ENCODE measurements around the gene CRIP2.
A peak's percentile ranks its signal among the peaks of the same experiment; 100 is the strongest.

Gene CRIP2

GRCh38 chr14:105470350-105471296, 4.0 kb upstream of the CRIP2 start:
- TF ChIP-seq MAX (IDR thresholded peaks at IDR 0.05) = peak; percentile 31; the same call in 1 of the 2 replicates
- 0 out of 2 replicates have a peak, but pooled peaks have one; percentile 8 for TF ChIP-seq TEAD4 (IDR thresholded peaks at IDR 0.05)
- peak; percentile 67 for TF ChIP-seq EP300 (IDR thresholded peaks at IDR 0.05; ENCODE audit: borderline replicate concordance)
- peak; percentile 12; the same call in 1 of the 2 replicates for TF ChIP-seq RAD21 (IDR thresholded peaks at IDR 0.05; ENCODE audit: low read depth)
- peak; percentile 96 for TF ChIP-seq NFIC (IDR thresholded peaks at IDR 0.05)
- peak; percentile 72; the same call in 1 of the 2 replicates for TF ChIP-seq TCF12 (IDR thresholded peaks at IDR 0.05; ENCODE audit: low read depth)
- peak; percentile 51; the same call in 1 of the 2 replicates for TF ChIP-seq EGR1 (IDR thresholded peaks at IDR 0.05)
- no peak for TF ChIP-seq CREB1 (IDR thresholded peaks at IDR 0.05; ENCODE audit: low read depth)
- no peak; the same call in 1 of the 2 replicates for TF ChIP-seq ZBTB7A (IDR thresholded peaks at IDR 0.05; ENCODE audit: low read depth)
- TF ChIP-seq TAF1 (IDR thresholded peaks at IDR 0.05; ENCODE audit: low read depth) = no peak
- TF ChIP-seq CEBPB (IDR thresholded peaks at IDR 0.05) = no peak
- no peak for TF ChIP-seq YY1 (IDR thresholded peaks at IDR 0.05; ENCODE audit: low read depth)
- no peak for TF ChIP-seq USF1 (IDR thresholded peaks at IDR 0.05)

GRCh38 chr14:105471297-105471821, 3.3 kb upstream of the CRIP2 start:
- TF ChIP-seq EGR1 (IDR thresholded peaks at IDR 0.05) = no peak
- no peak for TF ChIP-seq EP300 (IDR thresholded peaks at IDR 0.05; ENCODE audit: borderline replicate concordance)
- TF ChIP-seq TAF1 (IDR thresholded peaks at IDR 0.05; ENCODE audit: low read depth) = no peak
- no peak for TF ChIP-seq MAX (IDR thresholded peaks at IDR 0.05)
- TF ChIP-seq CREB1 (IDR thresholded peaks at IDR 0.05; ENCODE audit: low read depth) = no peak
- no peak for TF ChIP-seq YY1 (IDR thresholded peaks at IDR 0.05; ENCODE audit: low read depth)
- TF ChIP-seq, protein P1, sequence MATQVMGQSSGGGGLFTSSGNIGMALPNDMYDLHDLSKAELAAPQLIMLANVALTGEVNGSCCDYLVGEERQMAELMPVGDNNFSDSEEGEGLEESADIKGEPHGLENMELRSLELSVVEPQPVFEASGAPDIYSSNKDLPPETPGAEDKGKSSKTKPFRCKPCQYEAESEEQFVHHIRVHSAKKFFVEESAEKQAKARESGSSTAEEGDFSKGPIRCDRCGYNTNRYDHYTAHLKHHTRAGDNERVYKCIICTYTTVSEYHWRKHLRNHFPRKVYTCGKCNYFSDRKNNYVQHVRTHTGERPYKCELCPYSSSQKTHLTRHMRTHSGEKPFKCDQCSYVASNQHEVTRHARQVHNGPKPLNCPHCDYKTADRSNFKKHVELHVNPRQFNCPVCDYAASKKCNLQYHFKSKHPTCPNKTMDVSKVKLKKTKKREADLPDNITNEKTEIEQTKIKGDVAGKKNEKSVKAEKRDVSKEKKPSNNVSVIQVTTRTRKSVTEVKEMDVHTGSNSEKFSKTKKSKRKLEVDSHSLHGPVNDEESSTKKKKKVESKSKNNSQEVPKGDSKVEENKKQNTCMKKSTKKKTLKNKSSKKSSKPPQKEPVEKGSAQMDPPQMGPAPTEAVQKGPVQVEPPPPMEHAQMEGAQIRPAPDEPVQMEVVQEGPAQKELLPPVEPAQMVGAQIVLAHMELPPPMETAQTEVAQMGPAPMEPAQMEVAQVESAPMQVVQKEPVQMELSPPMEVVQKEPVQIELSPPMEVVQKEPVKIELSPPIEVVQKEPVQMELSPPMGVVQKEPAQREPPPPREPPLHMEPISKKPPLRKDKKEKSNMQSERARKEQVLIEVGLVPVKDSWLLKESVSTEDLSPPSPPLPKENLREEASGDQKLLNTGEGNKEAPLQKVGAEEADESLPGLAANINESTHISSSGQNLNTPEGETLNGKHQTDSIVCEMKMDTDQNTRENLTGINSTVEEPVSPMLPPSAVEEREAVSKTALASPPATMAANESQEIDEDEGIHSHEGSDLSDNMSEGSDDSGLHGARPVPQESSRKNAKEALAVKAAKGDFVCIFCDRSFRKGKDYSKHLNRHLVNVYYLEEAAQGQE (IDR thresholded peaks at IDR 0.05; ENCODE audit: low read depth) = no peak
- no peak for TF ChIP-seq RAD21 (IDR thresholded peaks at IDR 0.05; ENCODE audit: low read depth)
- no peak for TF ChIP-seq TCF12 (IDR thresholded peaks at IDR 0.05; ENCODE audit: low read depth)
- no peak; the same call in 1 of the 2 replicates for TF ChIP-seq ZBTB7A (IDR thresholded peaks at IDR 0.05; ENCODE audit: low read depth)
- TF ChIP-seq USF1 (IDR thresholded peaks at IDR 0.05) = no peak
- no peak for TF ChIP-seq CEBPB (IDR thresholded peaks at IDR 0.05)
- TF ChIP-seq NFIC (IDR thresholded peaks at IDR 0.05) = no peak
- no peak for TF ChIP-seq FOXM1 (IDR thresholded peaks at IDR 0.05; ENCODE audit: borderline replicate concordance, low read depth)
- TF ChIP-seq TEAD4 (IDR thresholded peaks at IDR 0.05) = no peak

DNA sequence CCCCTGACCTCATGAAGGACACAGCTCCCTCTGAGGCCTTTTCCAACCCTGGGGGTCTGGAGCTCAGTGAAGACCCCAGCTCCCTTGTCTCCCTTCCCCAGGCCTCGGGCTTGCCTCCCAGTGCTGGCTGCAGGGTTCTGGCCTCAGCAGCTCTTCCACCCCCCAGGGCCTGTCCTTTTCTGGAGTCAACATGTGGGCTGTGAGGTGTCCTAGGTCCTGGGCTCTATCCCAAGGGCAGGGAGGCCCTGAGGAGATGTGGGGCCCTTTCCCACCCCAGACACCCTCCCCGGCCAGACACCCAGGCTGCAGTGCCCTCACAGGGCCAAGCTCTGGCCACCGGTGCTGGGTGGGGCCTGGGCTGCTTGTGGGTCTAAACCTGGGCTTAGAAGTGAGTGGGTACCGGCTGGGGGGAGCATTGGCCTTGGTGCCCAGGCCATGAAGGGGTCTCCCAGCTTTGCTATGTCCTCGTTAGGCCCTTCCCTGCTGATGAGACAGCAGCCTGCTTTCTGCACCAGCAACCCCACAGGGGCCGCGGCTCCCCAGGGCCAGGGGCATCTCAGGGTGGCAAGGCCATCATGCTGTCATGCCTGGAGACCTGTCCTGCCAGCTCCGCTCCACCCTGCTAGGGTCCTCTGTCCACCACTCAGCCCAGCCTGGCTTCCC, 2.7 kb upstream of the CRIP2 start:
- TF ChIP-seq YY1 (IDR thresholded peaks at IDR 0.05; ENCODE audit: low read depth) = no peak
- TF ChIP-seq TCF12 (IDR thresholded peaks at IDR 0.05; ENCODE audit: low read depth) = no peak
- TF ChIP-seq USF1 (IDR thresholded peaks at IDR 0.05) = no peak
- TF ChIP-seq NFIC (IDR thresholded peaks at IDR 0.05) = no peak
- no peak for TF ChIP-seq TAF1 (IDR thresholded peaks at IDR 0.05; ENCODE audit: low read depth)
- TF ChIP-seq EGR1 (IDR thresholded peaks at IDR 0.05) = no peak
- TF ChIP-seq MAX (IDR thresholded peaks at IDR 0.05) = no peak
- no peak for TF ChIP-seq TEAD4 (IDR thresholded peaks at IDR 0.05)
- no peak for TF ChIP-seq CREB1 (IDR thresholded peaks at IDR 0.05; ENCODE audit: low read depth)
- no peak for TF ChIP-seq RAD21 (IDR thresholded peaks at IDR 0.05; ENCODE audit: low read depth)
- no peak for TF ChIP-seq FOXM1 (IDR thresholded peaks at IDR 0.05; ENCODE audit: borderline replicate concordance, low read depth)
- TF ChIP-seq, protein P1 (IDR thresholded peaks at IDR 0.05; ENCODE audit: low read depth) = no peak
- TF ChIP-seq EP300 (IDR thresholded peaks at IDR 0.05; ENCODE audit: borderline replicate concordance) = no peak
- TF ChIP-seq CEBPB (IDR thresholded peaks at IDR 0.05) = no peak

All from Ishikawa (cell line).